GM12878 (cell line): ENCODE measurements around the gene C22orf31. TPM values are rescaled to one million over a fixed set of nuclear protein-coding genes. Genes with fewer than 3 reads are reported as not detected.

ENCODE experiments used
- ATAC-seq: fragments of 200-7000 bp; cut with Tn5 transposase; 3 replicates; pipeline ENCODE4 v1.9.1; 2020; ENCODE audit warnings: mild to moderate bottlenecking, moderate library complexity
- BruUV-seq: library from RNA; stranded (reverse); fragments of 400-500 nt; replicated peaks from 2 replicates; lab custom pipeline; 2021; lab: Mats Ljungman, UMichigan
- CTCF ChIA-PET: fragments of 300-600 bp; sonication (Branson Sonifier 250); formaldehyde crosslinking; extraction: SDS; loops from one replicate; lab custom pipeline; 2021; ENCODE audit warnings: inconsistent platforms; lab: Yijun Ruan, JAX
- POLR2A ChIA-PET: fragments of 350-600 bp; formaldehyde crosslinking; extraction: SDS; loops from one replicate; lab custom pipeline; 2021; ENCODE audit warnings: inconsistent platforms; lab: Charles Lee
- RAD21 ChIA-PET: fragments of 300-600 bp; sonication (Branson Sonifier 250); formaldehyde crosslinking; loops from one replicate; lab custom pipeline; 2023; ENCODE audit warnings: antibody characterized with exemption; ENCODE audit not compliant: unreplicated experiment; lab: Charles Lee
- SMC1A ChIA-PET: fragments of 300-600 bp; sonication (Branson Sonifier 250); formaldehyde crosslinking; loops from one replicate; lab custom pipeline; 2023; ENCODE audit not compliant: unreplicated experiment, uncharacterized antibody; lab: Charles Lee
- DNase-seq: peaks from one replicate; pipeline ENCODE4 v3.0.0-alpha.2; 2011; ENCODE audit warnings: low read depth, low spot score
- FAIRE-seq: peaks from 3 replicates; lab custom pipeline; 2011; peaks lifted over from hg19 to GRCh38; lab: Jason Lieb, UNC
- H2AFZ ChIP-seq: 2 replicates; pipeline ENCODE4 v1.6.0; 2011; ENCODE audit warnings: low read depth, low read length, control low read depth; ENCODE audit not compliant: control insufficient read depth
- H3K27ac ChIP-seq: 2 replicates; pipeline ENCODE4 v1.5.1; 2011; ENCODE audit warnings: control low read depth; ENCODE audit not compliant: control insufficient read depth, insufficient read depth
- H3K27me3 ChIP-seq, 2 experiments: replicated peaks in 1 of 2; 2 replicates each; pipeline versions ENCODE4 v1.6.0 to v1.6.1; 2011; ENCODE audit warnings: low read length in 1 of 2; ENCODE audit not compliant: control insufficient read depth in 2 of 2, insufficient read depth in 2 of 2
- H3K36me3 ChIP-seq, 2 experiments: 2 replicates each; pipeline ENCODE4 v1.5.1; 2011; ENCODE audit warnings: low read length in 1 of 2; ENCODE audit not compliant: control insufficient read depth in 2 of 2, insufficient read depth in 2 of 2
- H3K4me1 ChIP-seq: 2 replicates; pipeline ENCODE4 v1.6.1; 2011; ENCODE audit warnings: mild to moderate bottlenecking, low read length, moderate library complexity, mixed read lengths; ENCODE audit not compliant: control insufficient read depth, insufficient read depth
- H3K4me2 ChIP-seq: 2 replicates; pipeline ENCODE4 v1.6.0; 2011; ENCODE audit warnings: control low read depth; ENCODE audit not compliant: control insufficient read depth, insufficient read depth
- H3K4me3 ChIP-seq: fragments of 200-600 bp; sonication (generic); 2 replicates; pipeline ENCODE4 v1.5.1; 2016
- H3K79me2 ChIP-seq: 2 replicates; pipeline ENCODE4 v1.6.0; 2011; ENCODE audit warnings: low read length; ENCODE audit not compliant: control insufficient read depth, insufficient read depth
- H3K9ac ChIP-seq: 2 replicates; pipeline ENCODE4 v1.8.0; 2011; ENCODE audit warnings: low read length, control low read depth, mixed read lengths; ENCODE audit not compliant: control insufficient read depth, insufficient read depth
- H3K9me3 ChIP-seq: replicated peaks from 3 replicates; pipeline ENCODE4 v1.5.1; 2011; ENCODE audit warnings: mild to moderate bottlenecking, low read length; ENCODE audit not compliant: control insufficient read depth, insufficient read depth
- H4K20me1 ChIP-seq: 2 replicates; pipeline ENCODE4 v1.6.0; 2011; ENCODE audit not compliant: control insufficient read depth, insufficient read depth
- CEBPB ChIP-seq, 2 experiments: fragments of 150-350 bp in 1 of 2; IDR thresholded peaks; 2 replicates each; pipeline ENCODE4 v1.6.1; 2012 to 2014; ENCODE audit warnings: low read depth in 2 of 2, low read length in 2 of 2, borderline replicate concordance in 1 of 2, inconsistent platforms in 1 of 2
- CEBPZ ChIP-seq: fragments of 150-350 bp; IDR thresholded peaks from 2 replicates; pipeline ENCODE4 v1.6.1; 2016; ENCODE audit warnings: low read depth, low read length
- CHD1 ChIP-seq: IDR thresholded peaks from 2 replicates; pipeline ENCODE4 v1.6.1; 2012; ENCODE audit warnings: low read depth, low read length, improper control_type of control experiment
- EGR1 ChIP-seq, 2 experiments: IDR thresholded peaks; 1 replicate in 1 of 2; 2 replicates in 1 of 2; pipeline ENCODE4 v1.6.1; 2011 to 2012; ENCODE audit warnings: low read depth in 2 of 2, low read length in 2 of 2, borderline replicate concordance in 1 of 2, mild to moderate bottlenecking in 1 of 2, moderate library complexity in 1 of 2
- HDAC6 ChIP-seq: fragments of 200-600 bp; sonication (generic); IDR thresholded peaks from one replicate; pipeline ENCODE4 v1.8.0; 2017; ENCODE audit warnings: antibody characterized with exemption; ENCODE audit not compliant: unreplicated experiment
- IRF3 ChIP-seq: fragments of 450-650 bp; IDR thresholded peaks from 2 replicates; pipeline ENCODE4 v1.6.1; 2014; ENCODE audit warnings: mild to moderate bottlenecking
- IRF5 ChIP-seq: fragments of 450-650 bp; IDR thresholded peaks from 2 replicates; pipeline ENCODE4 v1.6.1; 2017; ENCODE audit warnings: borderline replicate concordance
- KAT2A ChIP-seq: conservative IDR thresholded peaks from 2 replicates; pipeline ENCODE4 v1.6.1; 2011; ENCODE audit warnings: low read depth, low read length; ENCODE audit not compliant: control insufficient read depth
- LARP7 ChIP-seq: fragments of 450-650 bp; IDR thresholded peaks from 2 replicates; pipeline ENCODE4 v1.6.1; 2017; ENCODE audit warnings: mild to moderate bottlenecking
- NBN ChIP-seq: fragments of 450-650 bp; IDR thresholded peaks from 2 replicates; pipeline ENCODE4 v1.6.1; 2016
- NFYB ChIP-seq: IDR thresholded peaks from 2 replicates; pipeline ENCODE4 v1.6.1; 2011; ENCODE audit warnings: low read depth, mild to moderate bottlenecking, low read length, improper control_type of control experiment, moderate library complexity; ENCODE audit not compliant: insufficient read depth
- PAX8 ChIP-seq: fragments of 450-650 bp; IDR thresholded peaks from 2 replicates; pipeline ENCODE4 v1.6.1; 2017; ENCODE audit warnings: mild to moderate bottlenecking, moderate library complexity
- POLR2A ChIP-seq: IDR thresholded peaks from 2 replicates; pipeline ENCODE4 v1.6.1; 2011; ENCODE audit warnings: low read depth, mild to moderate bottlenecking, low read length
- POLR2AphosphoS2 ChIP-seq: IDR thresholded peaks from 2 replicates; pipeline ENCODE4 v1.6.1; 2011; ENCODE audit warnings: low read depth, mild to moderate bottlenecking, low read length, improper control_type of control experiment, moderate library complexity
- SREBF2 ChIP-seq: IDR thresholded peaks from 2 replicates; pipeline ENCODE4 v1.6.1; 2012; ENCODE audit warnings: mild to moderate bottlenecking, low read length
- SUZ12 ChIP-seq: fragments of 200-600 bp; sonication (generic); IDR thresholded peaks from one replicate; pipeline ENCODE4 v1.6.1; 2018; ENCODE audit warnings: antibody characterized with exemption, mild to moderate bottlenecking; ENCODE audit not compliant: unreplicated experiment
- TCF3 ChIP-seq: IDR thresholded peaks from 2 replicates; pipeline ENCODE4 v1.6.1; 2012; ENCODE audit warnings: low read depth, mild to moderate bottlenecking, low read length, borderline replicate concordance; ENCODE audit not compliant: insufficient read depth
- ZNF384 ChIP-seq: IDR thresholded peaks from 2 replicates; pipeline ENCODE4 v1.6.1; 2012; ENCODE audit warnings: low read depth, mild to moderate bottlenecking, low read length, improper control_type of control experiment, borderline replicate concordance
- WGBS: methylation state at CpG from one replicate; pipeline ENCODE4 v1.1.6; 2016; ENCODE audit warnings: low lambda C conversion rate; ENCODE audit not compliant: insufficient replicate concordance, insufficient coverage; ENCODE audit errors: missing lambda C conversion rate; 5-methylcytosine and 5-hydroxymethylcytosine counted together
- in situ Hi-C: fragments of 300-500 bp; cut with MboI; formaldehyde crosslinking; loops from 9 replicates; pipeline ENCODE4 v1.14.3; 2018; ENCODE audit warnings: mixed read lengths
- intact Hi-C: fragments of 100-400 bp; cut with micrococcal nuclease; formaldehyde crosslinking; loops from one replicate; pipeline ENCODE4 v1.14.2; 2022; ENCODE audit not compliant: unreplicated experiment
- polyA plus RNA-seq, 11 experiments: library from polyadenylated mRNA; depleted of rRNA in 4 of 11; unstranded in 6 of 11; stranded (reverse) in 5 of 11; fragments of >200 nt; fragmentation: Nextera tagmentation in 4 of 11; fragmentation: Illumina TruSeq in 1 of 11; extraction: Ambion mirVana in 4 of 11; extraction: Trizol in 1 of 11; gene quantifications; 1 replicate in 1 of 11; 2 replicates in 10 of 11; pipeline versions ENCODE4 v1.2.1 to v1.2.3, GENCODE V29; 2011 to 2016; ENCODE audit warnings: inconsistent platforms in 2 of 11, missing spikeins in 2 of 11, low read depth in 1 of 11
- total RNA-seq, 4 experiments: library from RNA; depleted of rRNA in 3 of 4; stranded (reverse); fragments of >200 nt in 3 of 4; fragmentation: Illumina TruSeq in 1 of 4; extraction: Trizol in 1 of 4; gene quantifications; 2 replicates each; pipeline versions ENCODE4 v1.2.1 to v1.2.3, GENCODE V29; 2013 to 2021
- TF ChIP-seq, protein P1 (sequence below): IDR thresholded peaks from 2 replicates; pipeline ENCODE4 v1.6.1; 2012; ENCODE audit warnings: low read depth, low read length, improper control_type of control experiment

The C22orf31 gene
- total and polyA plus RNA-seq, 10 of the 15 experiments (the other 5 are each of a cell fraction or from before 2014, with no cell fraction given), result not detected

- TF ChIP-seq CEBPZ (no peak), POLR2A (no peak), KAT2A (no peak), ZNF384 (no peak), POLR2AphosphoS2 (no peak)
Measured at GRCh38 chr22:29070490-29070889, 8.9 kb upstream of the C22orf31 start (continued).

DNA sequence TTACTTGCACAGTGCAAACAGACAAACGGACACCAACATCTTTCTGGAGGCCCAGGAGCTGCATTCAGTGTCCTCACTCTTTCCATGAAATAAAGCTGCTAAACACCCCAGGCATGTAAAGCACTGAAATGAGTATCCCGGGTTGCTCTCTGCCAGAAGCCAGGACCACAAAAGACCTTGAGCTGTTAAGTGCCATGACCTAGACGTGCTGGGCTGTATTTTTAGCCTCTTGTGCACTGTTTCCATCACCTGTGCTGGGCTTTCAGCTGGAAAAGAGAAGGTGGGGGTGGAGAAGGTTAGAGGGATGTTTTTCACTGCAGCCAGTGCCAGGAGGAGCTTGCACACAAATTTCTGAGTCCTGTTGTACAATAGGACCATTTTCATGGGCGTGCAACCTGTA is 7.8 kb upstream of the C22orf31 start:
- Histone ChIP-seq H3K4me3 (no peak overlapping the region), H4K20me1 (no peaks in the 10 kb centered on the region), H3K27me3 (peaks cover 5 to 12% of the 10 kb centered on the region in 2 experiments), H3K36me3 (no peaks in the 10 kb centered on the region), H3K4me2 (no peak overlapping the region), H3K9ac (no peak overlapping the region), H3K79me2 (no peaks in the 10 kb centered on the region), H3K4me1 (no peaks in the 10 kb centered on the region; the same call in 1 of the 2 replicates), H2AFZ (no peak overlapping the region), H3K9me3 (no peaks in the 10 kb centered on the region), H3K27ac (no peak overlapping the region)
- SMC1A ChIA-PET, result no interaction called here
- TF ChIP-seq NFYB, result no peak
- no peak for TF ChIP-seq EGR1 (IDR thresholded peaks at IDR 0.05; ENCODE audit: borderline replicate concordance in 1 of 2, low read depth in 2 of 2, low read length in 2 of 2)
- TF ChIP-seq CEBPB (IDR thresholded peaks at IDR 0.05; ENCODE audit: borderline replicate concordance in 1 of 2, low read depth in 2 of 2, low read length in 2 of 2), result no peak
- no peak for TF ChIP-seq LARP7
- no peak for TF ChIP-seq HDAC6
- TF ChIP-seq NBN, result no peak
- TF ChIP-seq IRF3, result no peak
- TF ChIP-seq PAX8, result no peak
- TF ChIP-seq, protein P1, sequence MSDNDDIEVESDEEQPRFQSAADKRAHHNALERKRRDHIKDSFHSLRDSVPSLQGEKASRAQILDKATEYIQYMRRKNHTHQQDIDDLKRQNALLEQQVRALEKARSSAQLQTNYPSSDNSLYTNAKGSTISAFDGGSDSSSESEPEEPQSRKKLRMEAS, result no peak
- TF ChIP-seq CHD1, result no peak
- no peak for TF ChIP-seq SUZ12
- no peak for TF ChIP-seq TCF3
- no peak for TF ChIP-seq IRF5
- no peak for TF ChIP-seq SREBF2
- POLR2A ChIA-PET, result interaction anchor here (0.7 to 1.3 kb wide), 2 partner anchors 12 to 142 kb away, joined by 4 to 5 read pairs; no protein-coding TSS in a partner anchor
- ATAC-seq (no peak), FAIRE-seq (no peak), DNase-seq (no peak)
- BruUV-seq, result no TSS peak
- RAD21 ChIA-PET, result no interaction called here
- WGBS, result 42% methylated on average over 4 of the region's 4 CpGs
- CTCF ChIA-PET, result interaction anchor here (0.9 to 1.2 kb wide), 2 partner anchors 85 to 88 kb away, joined by 3 to 4 read pairs; no protein-coding TSS in a partner anchor
- intact Hi-C loops (no loop called here), in situ Hi-C loops (no loop called here)
